IMR-90 (cell line): ENCODE results near the gene ADGRB3. TPM values are rescaled to one million over a fixed set of nuclear protein-coding genes. Genes with fewer than 3 reads are reported as not detected.

Experiments used
- ATAC-seq: fragments of 200-7000 bp; cut with Tn5 transposase; 2 replicates; pipeline ENCODE4 v1.9.1; 2020; ENCODE audit warnings: low read depth, mild to moderate bottlenecking, moderate library complexity
- BruUV-seq: library from RNA; stranded (reverse); fragments of 400-500 nt; replicated peaks from 2 replicates; lab custom pipeline; 2021; lab: Mats Ljungman, UMichigan
- CTCF ChIA-PET: fragments of 300-600 bp; formaldehyde crosslinking; extraction: SDS; loops from one replicate; lab custom pipeline; 2021; ENCODE audit warnings: antibody characterized with exemption; lab: Yijun Ruan, JAX
- POLR2A ChIA-PET: fragments of 300-600 bp; sonication (Branson Sonifier 250); formaldehyde crosslinking; loops from one replicate; lab custom pipeline; 2022; ENCODE audit warnings: antibody characterized with exemption; ENCODE audit not compliant: unreplicated experiment; lab: Charles Lee
- DNase-seq: peaks from one replicate; pipeline ENCODE4 v3.0.0; 2013
- H2AFZ ChIP-seq: replicated peaks from 2 replicates; pipeline ENCODE3; 2013; ENCODE audit warnings: low read length, mild to moderate bottlenecking; ENCODE audit not compliant: poor library complexity
- H2AK5ac ChIP-seq: 2 replicates; pipeline ENCODE4 v1.6.1; 2013; ENCODE audit warnings: low read depth, low read length, inconsistent platforms
- H2AK9ac ChIP-seq: replicated peaks from 2 replicates; pipeline ENCODE3; 2013; ENCODE audit warnings: mild to moderate bottlenecking, low read depth, low read length, moderate library complexity; ENCODE audit not compliant: poor library complexity
- H2BK120ac ChIP-seq: 2 replicates; pipeline ENCODE4 v1.6.1; 2013; ENCODE audit warnings: low read depth, low read length, inconsistent platforms
- H2BK15ac ChIP-seq: 3 replicates; pipeline ENCODE4 v1.6.1; 2013; ENCODE audit warnings: low read depth, low read length, inconsistent platforms
- H2BK20ac ChIP-seq: 2 replicates; pipeline ENCODE4 v1.6.1; 2013; ENCODE audit warnings: low read depth, mild to moderate bottlenecking, inconsistent platforms, low read length, moderate library complexity
- H2BK5ac ChIP-seq: 2 replicates; pipeline ENCODE4 v1.6.1; 2013; ENCODE audit warnings: mild to moderate bottlenecking, low read depth, low read length, inconsistent platforms; ENCODE audit not compliant: poor library complexity, severe bottlenecking
- H3K14ac ChIP-seq: replicated peaks from 2 replicates; pipeline ENCODE4 v1.6.1; 2013; ENCODE audit warnings: low read depth, low read length, inconsistent platforms
- H3K18ac ChIP-seq: 2 replicates; pipeline ENCODE4 v1.6.1; 2013; ENCODE audit warnings: low read depth, low read length, control low read depth
- H3K23ac ChIP-seq: 2 replicates; pipeline ENCODE4 v1.6.1; 2013; ENCODE audit warnings: low read depth, low read length, inconsistent platforms
- H3K27ac ChIP-seq: 2 replicates; pipeline ENCODE4 v1.5.1; 2013; ENCODE audit warnings: mild to moderate bottlenecking, control low read depth, low read length; ENCODE audit not compliant: insufficient read depth
- H3K27me3 ChIP-seq: 2 replicates; pipeline ENCODE4 v1.6.1; 2013; ENCODE audit warnings: low read length; ENCODE audit not compliant: control insufficient read depth, insufficient read depth
- H3K36me3 ChIP-seq: 2 replicates; pipeline ENCODE4 v1.6.1; 2013; ENCODE audit warnings: low read length, mixed read lengths; ENCODE audit not compliant: control insufficient read depth, insufficient read depth
- H3K4ac ChIP-seq: 2 replicates; pipeline ENCODE4 v1.6.1; 2013; ENCODE audit warnings: low read depth, low read length, inconsistent platforms
- H3K4me1 ChIP-seq: 2 replicates; pipeline ENCODE4 v1.6.1; 2013; ENCODE audit warnings: low read length, mixed read lengths; ENCODE audit not compliant: control insufficient read depth, insufficient read depth
- H3K4me2 ChIP-seq: 2 replicates; pipeline ENCODE4 v1.6.1; 2013; ENCODE audit warnings: low read depth, mild to moderate bottlenecking, control low read depth, low read length, moderate library complexity
- H3K4me3 ChIP-seq: 2 replicates; pipeline ENCODE4 v1.5.1; 2013; ENCODE audit warnings: low read depth, mild to moderate bottlenecking, control low read depth, low read length, moderate library complexity; ENCODE audit not compliant: insufficient read depth
- H3K56ac ChIP-seq: 2 replicates; pipeline ENCODE4 v1.6.1; 2013; ENCODE audit warnings: low read length, inconsistent platforms; ENCODE audit not compliant: insufficient read depth; ENCODE audit errors: extremely low read depth
- H3K79me1 ChIP-seq, 2 experiments: 2 replicates each; pipeline ENCODE4 v1.6.1; 2013; ENCODE audit warnings: low read length in 2 of 2, inconsistent platforms in 1 of 2, low read depth in 1 of 2
- H3K9ac ChIP-seq: 2 replicates; pipeline ENCODE4 v1.6.1; 2013; ENCODE audit warnings: low read depth, low read length, control low read depth
- H3K9me1 ChIP-seq: 2 replicates; pipeline ENCODE4 v1.6.1; 2013; ENCODE audit warnings: low read length, inconsistent platforms; ENCODE audit not compliant: insufficient read depth
- H3K9me3 ChIP-seq: 2 replicates; pipeline ENCODE4 v1.6.1; 2013; ENCODE audit warnings: low read length; ENCODE audit not compliant: control insufficient read depth, insufficient read depth
- H4K20me1 ChIP-seq: 2 replicates; pipeline ENCODE4 v1.6.1; 2013; ENCODE audit warnings: low read length, inconsistent platforms; ENCODE audit not compliant: insufficient read depth
- H4K5ac ChIP-seq: 2 replicates; pipeline ENCODE4 v1.6.1; 2013; ENCODE audit warnings: mild to moderate bottlenecking, low read depth, low read length, control low read depth
- H4K8ac ChIP-seq, 2 experiments: 2 replicates each; pipeline ENCODE4 v1.6.1; 2013; ENCODE audit warnings: low read depth in 2 of 2, low read length in 2 of 2, control low read depth in 1 of 2, inconsistent platforms in 1 of 2
- H4K91ac ChIP-seq: 2 replicates; pipeline ENCODE4 v1.6.1; 2013; ENCODE audit warnings: low read depth, low read length, inconsistent platforms; ENCODE audit not compliant: insufficient read depth
- BHLHE40 ChIP-seq: fragments of 150-350 bp; IDR thresholded peaks from 2 replicates; pipeline ENCODE4 v1.6.1; 2016; ENCODE audit warnings: mild to moderate bottlenecking, low read depth, low read length
- CEBPB ChIP-seq: IDR thresholded peaks from 2 replicates; pipeline ENCODE4 v1.6.1; 2012; ENCODE audit warnings: low read depth, low read length, improper control_type of control experiment
- CHD1 ChIP-seq: IDR thresholded peaks from 2 replicates; pipeline ENCODE4 v1.6.1; 2012; ENCODE audit warnings: low read depth, low read length, improper control_type of control experiment
- FOS ChIP-seq: fragments of 150-350 bp; IDR thresholded peaks from 2 replicates; pipeline ENCODE4 v1.6.1; 2016; ENCODE audit warnings: low read depth, low read length
- MAFK ChIP-seq: IDR thresholded peaks from 2 replicates; pipeline ENCODE4 v1.6.1; 2012; ENCODE audit warnings: low read depth, low read length, improper control_type of control experiment
- MAZ ChIP-seq: IDR thresholded peaks from 2 replicates; pipeline ENCODE4 v1.6.1; 2012; ENCODE audit warnings: low read depth, mild to moderate bottlenecking, low read length, improper control_type of control experiment, moderate library complexity, borderline replicate concordance
- MXI1 ChIP-seq: IDR thresholded peaks from 2 replicates; pipeline ENCODE4 v1.6.1; 2012; ENCODE audit warnings: low read depth, mild to moderate bottlenecking, low read length, moderate library complexity, borderline replicate concordance
- NFE2L2 ChIP-seq: fragments of 150-350 bp; IDR thresholded peaks from 2 replicates; pipeline ENCODE4 v1.6.1; 2016; ENCODE audit warnings: low read depth, mild to moderate bottlenecking, low read length
- POLR2A ChIP-seq: IDR thresholded peaks from 2 replicates; pipeline ENCODE4 v1.6.1; 2012; ENCODE audit warnings: mild to moderate bottlenecking, low read depth, low read length
- RAD21 ChIP-seq: IDR thresholded peaks from 2 replicates; pipeline ENCODE4 v1.6.1; 2012; ENCODE audit warnings: low read length, improper control_type of control experiment
- RCOR1 ChIP-seq: IDR thresholded peaks from 2 replicates; pipeline ENCODE4 v1.6.1; 2012; ENCODE audit warnings: mild to moderate bottlenecking, low read length, improper control_type of control experiment; ENCODE audit not compliant: insufficient replicate concordance
- RFX5 ChIP-seq: IDR thresholded peaks from 2 replicates; pipeline ENCODE4 v1.8.0; 2012; ENCODE audit warnings: low read depth, mild to moderate bottlenecking, low read length, moderate library complexity
- SMC3 ChIP-seq: fragments of 150-350 bp; IDR thresholded peaks from 2 replicates; pipeline ENCODE4 v1.6.1; 2016; ENCODE audit warnings: low read depth, mild to moderate bottlenecking, antibody characterized with exemption, low read length, moderate library complexity
- WGBS, 2 experiments: methylation state at CpG; one replicate each; pipeline versions ENCODE4 v1.1.5 to v1.1.7; 2013; ENCODE audit warnings: missing lambda C conversion rate in 2 of 2; ENCODE audit not compliant: insufficient read length in 1 of 2; ENCODE audit errors: extremely low coverage in 2 of 2; 5-methylcytosine and 5-hydroxymethylcytosine counted together
- dilution Hi-C: fragments of 300-500 bp; cut with HindIII; formaldehyde crosslinking; loops from one replicate; pipeline ENCODE4 v1.14.3; 2018; ENCODE audit warnings: low sequenced_read_pairs; ENCODE audit not compliant: unreplicated experiment
- in situ Hi-C: fragments of 300-500 bp; cut with MboI; formaldehyde crosslinking; loops from 3 replicates; pipeline ENCODE4 v1.14.3; 2019; ENCODE audit warnings: low sequenced_read_pairs, inconsistent platforms, mixed read lengths
- intact Hi-C: fragments of 100-400 bp; cut with micrococcal nuclease; formaldehyde crosslinking; loops from 2 replicates; pipeline ENCODE4 v1.10.0; 2022
- polyA plus RNA-seq, 3 experiments: library from polyadenylated mRNA; depleted of rRNA; stranded (reverse); fragments of >200 nt; gene quantifications; 2 replicates each; pipeline ENCODE4 v1.2.3, GENCODE V29; 2012; ENCODE audit warnings: low replicate concordance in 1 of 3
- total RNA-seq: library from RNA; depleted of rRNA; stranded (reverse); fragments of >200 nt; gene quantifications from 2 replicates; pipeline ENCODE4 v1.2.3, GENCODE V29; 2012
- TF ChIP-seq, protein P1 (sequence below): fragments of 150-350 bp; IDR thresholded peaks from 2 replicates; pipeline ENCODE4 v1.6.1; 2016; ENCODE audit warnings: low read depth, mild to moderate bottlenecking, low read length, moderate library complexity, borderline replicate concordance
- TF ChIP-seq, protein P2 (sequence below): fragments of 150-350 bp; IDR thresholded peaks from 2 replicates; pipeline ENCODE4 v1.6.1; 2017; ENCODE audit warnings: mild to moderate bottlenecking, antibody characterized with exemption, low read length, low read depth
- TF ChIP-seq, protein P3 (sequence below): conservative IDR thresholded peaks from 2 replicates; pipeline ENCODE4 v1.5.1; 2012; ENCODE audit warnings: mild to moderate bottlenecking, low read depth, low read length, improper control_type of control experiment

Gene ADGRB3
- total and polyA plus RNA-seq, 2 of the 4 experiments (the other 2 are of a cell fraction): not detected

DNA sequence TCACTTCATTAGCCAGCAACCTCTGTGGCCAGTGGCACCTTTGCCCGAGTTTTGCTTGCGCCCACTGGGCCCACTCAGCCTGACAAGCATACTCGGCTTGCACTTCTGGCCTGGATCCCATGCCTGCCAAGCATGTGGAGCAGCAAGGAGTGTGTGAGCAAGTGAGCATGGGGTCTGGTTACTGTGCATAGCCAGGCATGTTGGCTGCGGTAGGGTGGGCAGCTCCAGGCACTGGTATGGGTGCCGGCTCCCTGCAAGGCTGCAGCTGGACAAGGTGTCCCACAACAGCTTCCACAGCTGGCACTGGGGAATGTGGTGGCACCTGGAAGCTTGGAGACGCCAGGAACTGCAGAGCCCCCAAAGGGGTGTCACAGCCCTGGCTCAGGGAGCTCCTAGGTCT is 510.0 kb downstream of the ADGRB3 start:
- H2AFZ ChIP-seq: no peak overlapping the region
- no peak overlapping the region for H2BK120ac ChIP-seq
- H4K8ac ChIP-seq: no peak overlapping the region
- DNase-seq: no peak
- no peak overlapping the region for H2AK9ac ChIP-seq
- ChIA-PET CTCF (no interaction called here), POLR2A (no interaction called here)
- no peak overlapping the region for H2AK5ac ChIP-seq
- H4K20me1 ChIP-seq: no peaks in the 10 kb centered on the region
- H3K18ac ChIP-seq: no peak overlapping the region
- in situ Hi-C loops: no loop called here
- H3K14ac ChIP-seq: no peak overlapping the region
- H3K9ac ChIP-seq: no peak overlapping the region
- H3K9me3 ChIP-seq: peaks cover 2% of the 10 kb centered on the region; the same call in 1 of the 2 replicates
- no peaks in the 10 kb centered on the region for H3K4me1 ChIP-seq
- WGBS, 2 experiments: 74% methylated on average over 3 of the region's 6 CpGs; no CpG with 5 or more reads in 1 of the 2 experiments
- no peaks in the 10 kb centered on the region for H3K79me1 ChIP-seq
- no TSS peak for BruUV-seq
- no peaks in the 10 kb centered on the region for H3K36me3 ChIP-seq
- no peak for TF ChIP-seq MAFK
- TF ChIP-seq POLR2A: no peak
- TF ChIP-seq RAD21: no peak
- no peak for TF ChIP-seq CHD1
- TF ChIP-seq MXI1: no peak
- TF ChIP-seq, protein P1, sequence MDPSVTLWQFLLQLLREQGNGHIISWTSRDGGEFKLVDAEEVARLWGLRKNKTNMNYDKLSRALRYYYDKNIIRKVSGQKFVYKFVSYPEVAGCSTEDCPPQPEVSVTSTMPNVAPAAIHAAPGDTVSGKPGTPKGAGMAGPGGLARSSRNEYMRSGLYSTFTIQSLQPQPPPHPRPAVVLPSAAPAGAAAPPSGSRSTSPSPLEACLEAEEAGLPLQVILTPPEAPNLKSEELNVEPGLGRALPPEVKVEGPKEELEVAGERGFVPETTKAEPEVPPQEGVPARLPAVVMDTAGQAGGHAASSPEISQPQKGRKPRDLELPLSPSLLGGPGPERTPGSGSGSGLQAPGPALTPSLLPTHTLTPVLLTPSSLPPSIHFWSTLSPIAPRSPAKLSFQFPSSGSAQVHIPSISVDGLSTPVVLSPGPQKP: no peak
- TF ChIP-seq RCOR1: no peak
- TF ChIP-seq, protein P2, sequence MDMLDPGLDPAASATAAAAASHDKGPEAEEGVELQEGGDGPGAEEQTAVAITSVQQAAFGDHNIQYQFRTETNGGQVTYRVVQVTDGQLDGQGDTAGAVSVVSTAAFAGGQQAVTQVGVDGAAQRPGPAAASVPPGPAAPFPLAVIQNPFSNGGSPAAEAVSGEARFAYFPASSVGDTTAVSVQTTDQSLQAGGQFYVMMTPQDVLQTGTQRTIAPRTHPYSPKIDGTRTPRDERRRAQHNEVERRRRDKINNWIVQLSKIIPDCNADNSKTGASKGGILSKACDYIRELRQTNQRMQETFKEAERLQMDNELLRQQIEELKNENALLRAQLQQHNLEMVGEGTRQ: no peak
- TF ChIP-seq FOS: no peak
- TF ChIP-seq NFE2L2: no peak
- no peak for TF ChIP-seq RFX5
- no peak for TF ChIP-seq SMC3
- no peak for TF ChIP-seq CEBPB
- no peak for TF ChIP-seq BHLHE40
- TF ChIP-seq MAZ: no peak
- TF ChIP-seq, protein P3, sequence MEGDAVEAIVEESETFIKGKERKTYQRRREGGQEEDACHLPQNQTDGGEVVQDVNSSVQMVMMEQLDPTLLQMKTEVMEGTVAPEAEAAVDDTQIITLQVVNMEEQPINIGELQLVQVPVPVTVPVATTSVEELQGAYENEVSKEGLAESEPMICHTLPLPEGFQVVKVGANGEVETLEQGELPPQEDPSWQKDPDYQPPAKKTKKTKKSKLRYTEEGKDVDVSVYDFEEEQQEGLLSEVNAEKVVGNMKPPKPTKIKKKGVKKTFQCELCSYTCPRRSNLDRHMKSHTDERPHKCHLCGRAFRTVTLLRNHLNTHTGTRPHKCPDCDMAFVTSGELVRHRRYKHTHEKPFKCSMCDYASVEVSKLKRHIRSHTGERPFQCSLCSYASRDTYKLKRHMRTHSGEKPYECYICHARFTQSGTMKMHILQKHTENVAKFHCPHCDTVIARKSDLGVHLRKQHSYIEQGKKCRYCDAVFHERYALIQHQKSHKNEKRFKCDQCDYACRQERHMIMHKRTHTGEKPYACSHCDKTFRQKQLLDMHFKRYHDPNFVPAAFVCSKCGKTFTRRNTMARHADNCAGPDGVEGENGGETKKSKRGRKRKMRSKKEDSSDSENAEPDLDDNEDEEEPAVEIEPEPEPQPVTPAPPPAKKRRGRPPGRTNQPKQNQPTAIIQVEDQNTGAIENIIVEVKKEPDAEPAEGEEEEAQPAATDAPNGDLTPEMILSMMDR: no peak
- no peak overlapping the region for H2BK5ac ChIP-seq
- no peak overlapping the region for H3K27ac ChIP-seq
- H3K27me3 ChIP-seq: no peaks in the 10 kb centered on the region
- H4K91ac ChIP-seq: no peak overlapping the region
- no peaks in the 10 kb centered on the region for H3K9me1 ChIP-seq
- H4K5ac ChIP-seq: no peak overlapping the region
- H3K56ac ChIP-seq: no peak overlapping the region
- intact Hi-C loops: no loop called here
- ATAC-seq: no peak
- H3K4me3 ChIP-seq: no peak overlapping the region
- H2BK20ac ChIP-seq: no peak overlapping the region
- no peak overlapping the region for H3K4me2 ChIP-seq
- no peak overlapping the region for H3K23ac ChIP-seq
- no peak overlapping the region for H2BK15ac ChIP-seq
- H3K4ac ChIP-seq: no peak overlapping the region
- dilution Hi-C loops: no loop called here
